ENCODE results near the gene COL9A3.

COL9A3 gene

DNA sequence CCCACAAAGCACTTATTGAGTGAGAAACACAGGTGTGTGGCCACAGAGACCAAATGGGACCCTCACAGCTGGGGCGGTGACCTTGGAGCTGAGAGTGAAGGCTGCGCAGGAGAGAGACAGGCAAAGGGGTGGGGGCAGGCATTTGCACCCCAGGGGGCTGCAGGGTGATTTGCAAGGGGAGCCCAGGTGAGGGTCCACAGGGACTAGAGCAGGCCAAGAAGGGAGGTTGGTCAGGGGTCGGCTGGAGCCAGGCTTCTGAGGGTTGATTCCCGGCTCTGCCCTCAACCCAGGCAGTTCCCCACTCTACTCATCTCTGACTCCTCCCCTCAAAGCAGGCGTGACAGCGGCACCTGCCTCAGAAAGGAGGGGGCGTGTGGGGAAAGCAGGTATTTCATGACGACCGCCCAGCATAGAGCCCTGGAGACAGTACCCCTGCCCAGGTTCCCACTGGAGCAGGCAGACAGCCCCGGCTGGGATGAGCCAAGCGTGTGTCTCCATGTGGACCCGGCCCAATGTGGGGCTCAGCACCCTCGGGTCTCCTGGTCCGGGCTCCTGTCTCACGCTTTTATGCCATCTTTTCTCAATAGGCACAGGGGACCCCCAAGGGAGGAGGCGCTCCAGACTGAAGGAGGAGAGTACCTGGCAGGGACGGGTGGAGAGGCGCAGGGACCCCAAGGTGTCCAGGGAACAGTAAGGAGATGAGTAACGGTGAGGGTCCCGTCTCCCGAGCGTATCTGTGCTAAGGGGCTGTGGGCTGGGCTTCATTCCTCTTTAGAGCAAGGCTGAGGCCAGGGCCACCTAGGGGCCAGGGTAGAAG lies 23.7 kb upstream of the COL9A3 start:
- peaks cover 5% of the 10 kb centered on the region for H3K36me3 ChIP-seq (ENCODE audit: control insufficient read depth, insufficient read depth, low read length)
- H3K4me3 ChIP-seq (ENCODE audit: low read depth, low read length) = peak overlapping the region; percentile 43
- H3K9me3 ChIP-seq (ENCODE audit: control insufficient read depth, insufficient read depth, low read length) = no peaks in the 10 kb centered on the region
- peaks cover 2% of the 10 kb centered on the region for H3K27me3 ChIP-seq (ENCODE audit: control insufficient read depth, insufficient read depth, low read length)
- no peaks in the 10 kb centered on the region for H3K4me1 ChIP-seq (ENCODE audit: control insufficient read depth, insufficient read depth, low read length)
- no peak overlapping the region for H3K9ac ChIP-seq (ENCODE audit: low read depth, low read length)

DNA sequence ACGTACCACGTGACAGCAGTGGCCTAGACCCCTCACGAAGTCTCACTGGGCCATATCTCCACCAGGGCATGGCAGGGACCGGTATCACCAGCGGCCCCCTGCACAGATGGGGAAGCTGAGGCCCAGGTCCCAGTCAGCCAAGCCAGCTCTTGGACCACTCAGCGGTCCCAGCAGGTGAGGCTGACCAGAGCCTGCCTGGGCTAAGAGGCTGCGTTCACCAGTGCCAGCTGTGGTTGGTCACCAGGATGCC lies 23.2 kb upstream of the COL9A3 start:
- Histone ChIP-seq H3K27me3 (ENCODE audit: control insufficient read depth, insufficient read depth, low read length) (peaks cover 2% of the 10 kb centered on the region), H3K9ac (ENCODE audit: low read depth, low read length) (no peak overlapping the region), H3K9me3 (ENCODE audit: control insufficient read depth, insufficient read depth, low read length) (no peaks in the 10 kb centered on the region), H3K4me3 (ENCODE audit: low read depth, low read length) (peak overlapping the region; percentile 43), H3K36me3 (ENCODE audit: control insufficient read depth, insufficient read depth, low read length) (peaks cover 8% of the 10 kb centered on the region), H3K4me1 (ENCODE audit: control insufficient read depth, insufficient read depth, low read length) (no peaks in the 10 kb centered on the region)

DNA sequence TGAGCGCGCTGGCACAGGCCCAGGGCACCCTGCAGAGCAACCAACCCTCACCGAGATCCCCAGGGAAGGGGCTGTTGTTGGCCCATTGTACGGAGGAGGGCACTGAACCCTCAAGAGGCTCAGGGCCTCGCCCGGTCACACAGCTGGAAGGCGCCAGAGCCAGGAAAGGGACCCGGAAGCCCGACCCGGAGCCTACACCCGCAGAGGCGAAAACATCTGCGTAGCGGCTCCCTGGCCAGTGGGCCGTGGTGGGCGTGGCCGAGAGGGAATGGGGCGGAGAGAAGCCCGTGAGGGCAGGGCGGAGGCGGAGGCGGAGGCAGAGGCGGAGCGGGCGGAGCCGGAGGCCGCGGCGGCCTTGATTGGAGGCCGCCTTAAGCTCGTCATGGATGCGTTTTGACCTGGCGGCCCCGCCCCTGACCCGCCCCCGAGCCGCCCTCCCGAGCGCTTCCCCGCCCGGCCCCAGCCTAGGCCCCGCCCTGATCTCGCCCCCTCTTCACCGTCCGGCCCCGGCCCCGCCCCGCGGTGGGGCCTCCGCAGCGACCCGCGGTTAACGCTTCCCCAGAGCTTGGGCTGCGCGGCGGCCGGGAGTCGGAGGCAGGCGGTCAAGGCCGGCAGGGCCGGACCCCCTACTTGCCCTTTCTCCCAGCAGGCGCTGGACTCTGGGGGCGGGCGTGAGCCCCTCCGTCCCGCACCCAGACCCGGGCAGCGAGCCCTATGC lies 22.7 kb upstream of the COL9A3 start:
- peaks cover 2% of the 10 kb centered on the region for H3K27me3 ChIP-seq (ENCODE audit: control insufficient read depth, insufficient read depth, low read length)
- peaks cover 13% of the 10 kb centered on the region for H3K36me3 ChIP-seq (ENCODE audit: control insufficient read depth, insufficient read depth, low read length)
- no peaks in the 10 kb centered on the region for H3K9me3 ChIP-seq (ENCODE audit: control insufficient read depth, insufficient read depth, low read length)
- peak overlapping the region; percentile 63 for H3K4me3 ChIP-seq (ENCODE audit: low read depth, low read length)
- no peaks in the 10 kb centered on the region for H3K4me1 ChIP-seq (ENCODE audit: control insufficient read depth, insufficient read depth, low read length)
- no peak overlapping the region for H3K9ac ChIP-seq (ENCODE audit: low read depth, low read length)

DNA sequence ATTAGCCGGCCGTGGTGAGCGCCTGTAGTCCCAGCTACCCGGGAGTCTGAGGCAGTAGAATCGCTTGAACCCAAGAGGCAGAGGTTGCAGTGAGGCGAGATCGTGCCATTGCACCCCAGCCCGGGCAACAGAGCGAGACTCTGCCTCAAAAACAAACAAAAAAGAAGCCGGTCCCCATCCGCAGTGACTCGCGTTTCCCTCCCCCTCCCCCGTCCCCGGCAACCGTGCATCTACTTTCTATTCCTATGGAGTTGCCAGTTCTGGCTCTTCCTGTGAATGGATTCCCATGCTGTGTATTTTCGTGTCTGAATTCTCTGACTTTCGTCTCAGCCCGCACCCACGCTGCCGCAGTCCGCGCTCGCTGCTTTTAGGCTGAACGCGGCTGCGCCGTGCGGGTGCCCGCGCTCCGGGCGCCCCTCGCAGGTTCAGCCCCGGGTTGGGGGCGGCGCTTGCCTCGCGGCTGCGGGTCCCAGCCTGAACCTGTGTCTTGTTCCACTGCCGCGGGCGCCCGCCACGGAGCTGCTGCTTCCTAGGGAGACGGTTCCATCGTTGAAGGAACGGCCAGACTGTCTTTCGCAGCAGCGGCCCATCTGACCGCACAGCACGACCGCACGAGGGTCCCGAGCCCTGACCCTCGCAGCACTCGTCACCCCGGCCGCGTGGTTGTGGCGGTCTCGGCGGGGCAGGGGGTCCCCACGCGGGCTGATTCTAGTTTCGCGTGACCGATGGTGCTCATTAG lies 21.7 kb upstream of the COL9A3 start:
- Histone ChIP-seq H3K36me3 (ENCODE audit: control insufficient read depth, insufficient read depth, low read length) (peaks cover 18% of the 10 kb centered on the region), H3K9me3 (ENCODE audit: control insufficient read depth, insufficient read depth, low read length) (no peaks in the 10 kb centered on the region), H3K9ac (ENCODE audit: low read depth, low read length) (no peak overlapping the region), H3K27me3 (ENCODE audit: control insufficient read depth, insufficient read depth, low read length) (peaks cover 2% of the 10 kb centered on the region), H3K4me3 (ENCODE audit: low read depth, low read length) (peak overlapping the region; percentile 63), H3K4me1 (ENCODE audit: control insufficient read depth, insufficient read depth, low read length) (no peaks in the 10 kb centered on the region)

DNA sequence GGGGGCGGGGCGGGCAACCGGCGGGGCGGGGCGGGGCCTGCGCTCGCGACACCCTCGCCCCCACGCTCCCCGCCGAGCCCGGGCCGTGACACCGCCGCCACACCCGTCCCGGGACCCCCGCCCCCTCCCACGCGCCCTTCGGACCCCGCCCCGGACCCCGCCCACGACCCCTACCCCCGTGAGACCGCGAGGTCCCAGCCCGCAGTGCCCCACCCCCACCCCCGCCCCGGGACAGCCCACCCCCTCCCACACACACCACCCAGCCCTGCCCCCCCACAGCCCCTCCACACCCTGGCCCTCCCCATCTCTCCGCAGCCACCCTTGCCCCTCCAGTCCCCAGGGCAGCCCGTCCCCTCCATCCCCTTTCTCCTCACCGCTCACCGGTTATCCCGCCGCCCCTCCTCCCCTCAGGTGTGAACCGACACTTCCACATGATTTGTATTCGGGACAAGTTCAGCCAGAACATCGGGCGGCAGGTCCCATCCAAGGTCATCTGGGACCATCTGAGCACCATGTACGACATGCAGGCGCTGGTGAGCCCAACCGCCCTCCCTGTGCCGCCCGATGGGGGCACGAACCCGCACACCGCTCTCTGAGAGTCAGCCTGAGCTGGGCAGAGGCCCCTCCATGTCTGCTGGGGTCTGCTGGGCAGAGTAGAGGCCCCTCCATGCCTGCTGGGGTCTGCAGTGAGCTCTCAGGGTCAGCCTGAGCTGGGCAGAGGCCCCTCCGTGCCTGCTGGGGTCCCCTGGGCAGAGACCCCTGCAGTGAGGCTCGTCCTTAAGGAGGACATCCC lies 20.0 kb upstream of the COL9A3 start:
- Histone ChIP-seq H3K27me3 (ENCODE audit: control insufficient read depth, insufficient read depth, low read length) (peaks cover 2% of the 10 kb centered on the region), H3K36me3 (ENCODE audit: control insufficient read depth, insufficient read depth, low read length) (peaks cover 22% of the 10 kb centered on the region), H3K9ac (ENCODE audit: low read depth, low read length) (no peak overlapping the region), H3K9me3 (ENCODE audit: control insufficient read depth, insufficient read depth, low read length) (no peaks in the 10 kb centered on the region), H3K4me1 (ENCODE audit: control insufficient read depth, insufficient read depth, low read length) (no peaks in the 10 kb centered on the region), H3K4me3 (ENCODE audit: low read depth, low read length) (peak overlapping the region; percentile 48)

DNA sequence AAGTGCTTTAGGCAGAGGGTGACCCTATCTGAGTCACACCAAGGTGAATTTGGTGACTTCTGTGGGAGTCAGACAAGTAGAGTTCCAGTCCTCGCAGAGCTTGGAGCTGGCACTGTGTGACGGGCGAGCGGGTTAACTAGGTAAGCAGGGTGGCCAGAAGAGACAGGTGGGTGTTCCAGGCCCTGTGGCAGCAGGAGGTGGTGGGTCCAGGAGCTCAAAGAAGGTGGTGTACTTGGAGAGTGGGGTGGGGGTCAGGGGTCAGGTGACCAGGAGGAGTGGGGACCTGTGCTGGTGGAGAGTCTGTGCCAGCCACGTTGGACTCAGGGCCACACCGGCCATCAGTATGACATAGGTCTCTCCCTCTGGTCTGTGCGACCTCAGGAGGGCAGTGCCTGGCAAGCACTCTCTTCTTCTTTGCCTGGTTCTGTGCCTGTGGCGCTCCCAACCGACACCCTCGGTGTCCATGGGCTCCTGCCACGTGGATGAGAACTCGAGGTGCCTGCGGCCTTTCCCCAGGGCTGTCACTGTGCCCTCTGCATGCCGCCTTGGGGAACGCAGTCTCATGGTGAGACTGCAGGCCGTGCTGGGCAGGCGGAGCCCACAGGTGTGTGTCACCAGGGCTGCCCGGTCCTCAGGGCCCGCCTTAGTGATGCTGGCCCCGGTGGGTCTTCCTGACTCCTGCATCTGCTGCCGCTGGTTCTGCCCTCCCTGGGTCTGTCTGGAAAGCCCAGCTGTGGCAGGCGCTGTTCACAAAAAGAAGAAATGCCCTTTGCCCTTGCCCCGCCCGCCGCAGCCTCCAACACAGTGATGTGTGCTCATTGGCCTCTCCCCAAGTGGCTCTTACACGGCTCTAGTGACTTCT lies 18.9 kb upstream of the COL9A3 start:
- H3K36me3 ChIP-seq (ENCODE audit: control insufficient read depth, insufficient read depth, low read length) = peaks cover 22% of the 10 kb centered on the region
- H3K9ac ChIP-seq (ENCODE audit: low read depth, low read length) = peak overlapping the region; percentile 12
- no peak overlapping the region for H3K4me3 ChIP-seq (ENCODE audit: low read depth, low read length)
- H3K9me3 ChIP-seq (ENCODE audit: control insufficient read depth, insufficient read depth, low read length) = no peaks in the 10 kb centered on the region
- peaks cover 2% of the 10 kb centered on the region for H3K27me3 ChIP-seq (ENCODE audit: control insufficient read depth, insufficient read depth, low read length)
- no peaks in the 10 kb centered on the region for H3K4me1 ChIP-seq (ENCODE audit: control insufficient read depth, insufficient read depth, low read length)

DNA sequence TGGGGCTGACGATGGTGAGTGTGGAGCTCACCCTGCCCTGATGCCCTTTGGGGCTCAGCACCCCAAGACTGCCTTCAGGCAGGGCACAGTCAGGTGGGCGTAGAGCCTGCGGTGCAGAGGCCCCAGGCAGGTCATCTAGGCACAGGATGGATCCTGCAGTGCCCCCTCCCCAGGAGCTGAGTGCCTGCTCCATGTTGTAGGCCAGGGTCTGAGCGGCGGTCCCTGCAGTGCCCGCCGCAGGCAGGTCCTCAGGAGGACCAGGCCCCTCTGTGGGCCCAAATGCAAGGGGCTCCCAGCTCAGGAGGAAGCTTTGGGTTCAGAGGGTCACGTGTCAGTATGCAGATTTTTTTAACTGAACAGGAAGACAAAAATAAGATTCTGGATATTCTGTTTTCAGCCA lies 17.8 kb upstream of the COL9A3 start:
- Histone ChIP-seq H3K4me1 (ENCODE audit: control insufficient read depth, insufficient read depth, low read length) (no peaks in the 10 kb centered on the region), H3K9me3 (ENCODE audit: control insufficient read depth, insufficient read depth, low read length) (no peaks in the 10 kb centered on the region), H3K36me3 (ENCODE audit: control insufficient read depth, insufficient read depth, low read length) (peaks cover 22% of the 10 kb centered on the region), H3K9ac (ENCODE audit: low read depth, low read length) (no peak overlapping the region), H3K27me3 (ENCODE audit: control insufficient read depth, insufficient read depth, low read length) (peaks cover 4% of the 10 kb centered on the region), H3K4me3 (ENCODE audit: low read depth, low read length) (no peak overlapping the region)

DNA sequence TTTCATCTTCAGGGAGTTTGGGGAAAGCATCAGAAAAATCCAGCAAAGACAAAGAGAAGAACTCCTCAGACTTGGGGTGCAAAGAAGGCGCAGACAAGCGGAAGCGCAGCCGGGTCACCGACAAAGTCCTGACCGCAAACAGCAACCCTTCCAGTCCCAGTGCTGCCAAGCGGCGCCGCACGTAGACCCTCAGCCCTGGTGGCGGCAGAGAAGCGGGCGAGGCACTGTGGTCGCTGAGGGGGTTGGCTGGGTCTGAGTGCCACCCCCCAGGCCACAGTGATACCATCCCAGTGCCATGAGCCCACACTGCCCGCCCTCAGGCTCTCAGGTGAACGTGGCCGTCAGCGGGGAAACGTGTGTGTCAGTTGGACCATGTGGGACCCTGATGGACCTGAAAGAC lies 17.4 kb upstream of the COL9A3 start:
- peaks cover 4% of the 10 kb centered on the region for H3K27me3 ChIP-seq (ENCODE audit: control insufficient read depth, insufficient read depth, low read length)
- peaks cover 22% of the 10 kb centered on the region for H3K36me3 ChIP-seq (ENCODE audit: control insufficient read depth, insufficient read depth, low read length)
- no peaks in the 10 kb centered on the region for H3K4me1 ChIP-seq (ENCODE audit: control insufficient read depth, insufficient read depth, low read length)
- no peaks in the 10 kb centered on the region for H3K9me3 ChIP-seq (ENCODE audit: control insufficient read depth, insufficient read depth, low read length)
- H3K4me3 ChIP-seq (ENCODE audit: low read depth, low read length) = no peak overlapping the region
- no peak overlapping the region for H3K9ac ChIP-seq (ENCODE audit: low read depth, low read length)

DNA sequence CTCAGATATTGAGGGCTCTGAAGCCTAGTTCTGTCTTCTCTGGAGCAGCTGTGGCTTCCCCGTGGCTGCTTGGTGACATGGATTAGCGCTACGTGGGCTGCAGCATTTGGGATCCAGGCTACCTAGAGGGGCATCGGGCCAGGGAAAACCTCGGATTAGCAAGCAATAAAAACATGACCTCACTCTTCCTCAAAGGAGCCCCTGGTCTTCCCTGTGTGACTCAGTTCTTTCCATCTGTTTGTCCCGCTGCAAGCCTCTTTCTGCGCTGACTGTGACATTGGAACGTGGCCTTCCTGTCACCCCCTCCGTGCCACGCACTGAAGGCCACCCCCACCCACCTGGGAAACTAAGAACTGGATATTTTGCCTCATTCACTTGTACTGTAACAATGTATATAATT lies 17.0 kb upstream of the COL9A3 start:
- Histone ChIP-seq H3K4me1 (ENCODE audit: control insufficient read depth, insufficient read depth, low read length) (no peaks in the 10 kb centered on the region), H3K9ac (ENCODE audit: low read depth, low read length) (no peak overlapping the region), H3K36me3 (ENCODE audit: control insufficient read depth, insufficient read depth, low read length) (peaks cover 22% of the 10 kb centered on the region), H3K27me3 (ENCODE audit: control insufficient read depth, insufficient read depth, low read length) (peaks cover 4% of the 10 kb centered on the region), H3K9me3 (ENCODE audit: control insufficient read depth, insufficient read depth, low read length) (no peaks in the 10 kb centered on the region), H3K4me3 (ENCODE audit: low read depth, low read length) (no peak overlapping the region)

DNA sequence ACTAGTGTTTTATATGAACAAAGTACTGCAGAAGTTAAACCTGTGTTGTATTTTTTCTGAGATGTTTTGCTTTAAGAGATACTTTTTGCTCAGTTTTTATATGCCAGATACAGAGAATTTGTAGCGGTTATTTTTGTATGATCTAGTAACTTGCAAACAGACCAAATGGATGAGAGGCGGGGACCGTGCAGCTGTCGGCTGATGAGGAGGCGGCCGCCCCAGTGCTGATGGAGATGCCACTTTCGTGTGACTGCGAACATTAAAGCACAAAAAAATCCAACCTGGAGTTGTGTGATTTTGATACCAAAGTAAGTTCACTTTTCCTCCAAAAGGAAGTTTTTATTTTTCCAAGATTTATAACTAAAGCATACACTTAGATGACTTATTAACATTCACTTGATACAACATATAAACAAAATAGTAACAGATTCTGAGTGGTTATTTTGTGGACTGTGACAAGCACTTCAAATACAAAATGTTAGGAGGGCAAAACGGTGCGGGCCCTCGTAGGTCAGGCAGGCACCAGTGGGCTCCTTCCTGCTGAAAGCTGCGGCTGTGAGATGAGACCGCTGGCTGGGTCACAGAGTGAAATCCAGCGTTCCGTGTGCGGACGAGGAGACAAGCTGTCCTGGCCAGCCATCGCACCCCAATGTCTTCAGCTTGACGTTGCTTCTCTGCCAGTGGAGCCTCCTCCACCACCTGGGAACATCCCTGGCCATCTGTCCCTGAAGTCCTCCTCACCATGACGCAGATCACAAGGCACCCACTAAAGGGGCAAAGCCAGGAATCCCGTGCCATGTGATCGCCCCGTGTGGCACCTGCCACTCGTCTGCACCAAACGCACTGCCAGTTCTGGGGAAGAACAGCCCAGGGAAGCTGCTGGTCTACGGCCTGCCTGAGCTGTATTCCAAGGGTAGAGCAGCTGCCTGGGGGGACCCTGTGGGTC lies 16.3 kb upstream of the COL9A3 start:
- H3K36me3 ChIP-seq (ENCODE audit: control insufficient read depth, insufficient read depth, low read length) = peaks cover 22% of the 10 kb centered on the region
- H3K9me3 ChIP-seq (ENCODE audit: control insufficient read depth, insufficient read depth, low read length) = no peaks in the 10 kb centered on the region
- no peaks in the 10 kb centered on the region for H3K4me1 ChIP-seq (ENCODE audit: control insufficient read depth, insufficient read depth, low read length)
- no peak overlapping the region for H3K9ac ChIP-seq (ENCODE audit: low read depth, low read length)
- H3K4me3 ChIP-seq (ENCODE audit: low read depth, low read length) = no peak overlapping the region
- H3K27me3 ChIP-seq (ENCODE audit: control insufficient read depth, insufficient read depth, low read length) = peaks cover 2% of the 10 kb centered on the region

Data from iPS-15b (cell line).